Activated CD8-positive, alpha-beta memory T cell treated with anti-CD3 and anti-CD28 coated beads, Interleukin-2, amount 50 U/mL, for 1 hour (primary cell): ENCODE data around the gene FGF18.

ENCODE experiments used
- DNase-seq: peaks from one replicate; pipeline ENCODE4 v3.0.0-alpha.2; 2020; ENCODE audit errors: extremely low read depth

Gene FGF18

GRCh38 chr5:171442287-171443042 lies 23.0 kb downstream of the FGF18 start:
- DNase-seq: no peak

- no peak for DNase-seq
Measured at GRCh38 chr5:171444582-171444981, 25.1 kb downstream of the FGF18 start.

- DNase-seq: no peak
Measured at GRCh38 chr5:171445644-171446516, 26.4 kb downstream of the FGF18 start.

GRCh38 chr5:171447226-171447625 lies 27.8 kb downstream of the FGF18 start:
- DNase-seq: no peak

- DNase-seq: no peak
Measured at GRCh38 chr5:171449426-171449825, 30.0 kb downstream of the FGF18 start.

GRCh38 chr5:171450423-171451331 lies 31.2 kb downstream of the FGF18 start:
- DNase-seq: no peak

GRCh38 chr5:171451421-171451820 lies 32.0 kb downstream of the FGF18 start:
- DNase-seq: no peak

- DNase-seq: no peak
Measured at GRCh38 chr5:171453056-171453725, 33.7 kb downstream of the FGF18 start.

GRCh38 chr5:171453988-171454387 lies 34.5 kb downstream of the FGF18 start:
- DNase-seq: no peak

GRCh38 chr5:171454549-171454948 lies 35.1 kb downstream of the FGF18 start:
- DNase-seq: no peak

GRCh38 chr5:171455522-171455921 lies 36.1 kb downstream of the FGF18 start:
- no peak for DNase-seq

GRCh38 chr5:171457208-171457981 lies 37.9 kb downstream of the FGF18 start:
- no peak for DNase-seq

- no peak for DNase-seq
Measured at GRCh38 chr5:171459839-171460238, 40.4 kb downstream of the FGF18 start.

GRCh38 chr5:171462136-171462927 lies 42.9 kb downstream of the FGF18 start:
- no peak for DNase-seq

- DNase-seq: no peak
Measured at GRCh38 chr5:171462928-171463861, 43.7 kb downstream of the FGF18 start.

- DNase-seq: no peak
Measured at GRCh38 chr5:171463862-171464229, 44.4 kb downstream of the FGF18 start.

- no peak for DNase-seq
Measured at GRCh38 chr5:171464829-171465228, 45.4 kb downstream of the FGF18 start.

GRCh38 chr5:171467107-171467506 lies 47.7 kb downstream of the FGF18 start:
- no peak for DNase-seq

GRCh38 chr5:171469326-171469725 lies 49.9 kb downstream of the FGF18 start:
- no peak for DNase-seq
